HepG2 (cell line): Measurements from ENCODE around the gene DNASE1L2. TPM values are rescaled to one million over a fixed set of nuclear protein-coding genes. Genes with fewer than 3 reads are reported as not detected.

ENCODE experiments used
- ATAC-seq: fragments of 200-7000 bp; cut with Tn5 transposase; 3 replicates; pipeline ENCODE4 v1.9.1; 2020; ENCODE audit warnings: mild to moderate bottlenecking, moderate library complexity
- BruUV-seq: library from RNA; stranded (reverse); fragments of 400-500 nt; replicated peaks from 2 replicates; lab custom pipeline; 2021; lab: Mats Ljungman, UMichigan
- CTCF ChIA-PET: fragments of 300-600 bp; formaldehyde crosslinking; extraction: SDS; loops from one replicate; lab custom pipeline; 2021; ENCODE audit warnings: low total read pairs, inconsistent platforms, low intra/inter-chr PET ratio; lab: Yijun Ruan, JAX
- POLR2A ChIA-PET: fragments of 350-600 bp; sonication (Branson Sonifier 250); formaldehyde crosslinking; loops from one replicate; lab custom pipeline; 2020; ENCODE audit warnings: antibody characterized with exemption, inconsistent platforms; lab: Yijun Ruan, JAX
- DNase-seq: peaks from one replicate; pipeline ENCODE4 v3.0.0-alpha.2; 2015; ENCODE audit warnings: low spot score
- FAIRE-seq: peaks from 3 replicates; lab custom pipeline; 2011; peaks lifted over from hg19 to GRCh38; lab: Jason Lieb, UNC
- H2AFZ ChIP-seq: one replicate; pipeline ENCODE4 v1.6.1; 2011; ENCODE audit warnings: low read length, inconsistent platforms
- H3K27ac ChIP-seq: fragments of 300-600 bp; 3 replicates; pipeline ENCODE4 v1.8.0; 2011; ENCODE audit warnings: mixed run types, mild to moderate bottlenecking, mixed read lengths, low read length, inconsistent platforms; ENCODE audit not compliant: insufficient read depth; ENCODE audit errors: extremely low read length
- H3K27me3 ChIP-seq, 2 experiments: fragments of 200-600 bp in 1 of 2; 2 replicates in 1 of 2; 3 replicates in 1 of 2; pipeline versions ENCODE4 v1.6.0 to v1.8.0; 2011; ENCODE audit warnings: low read length in 2 of 2, mild to moderate bottlenecking in 2 of 2, moderate library complexity in 2 of 2, inconsistent platforms in 1 of 2; ENCODE audit not compliant: insufficient read depth in 2 of 2, control insufficient read depth in 1 of 2
- H3K36me3 ChIP-seq, 2 experiments: fragments of 200-600 bp in 1 of 2; replicated peaks in 1 of 2; 2 replicates in 1 of 2; 3 replicates in 1 of 2; pipeline versions ENCODE4 v1.5.1 to v1.8.0; 2011; ENCODE audit warnings: low read length in 2 of 2, inconsistent platforms in 1 of 2; ENCODE audit not compliant: insufficient read depth in 2 of 2, control insufficient read depth in 1 of 2
- H3K4me1 ChIP-seq: 2 replicates; pipeline ENCODE4 v1.5.1; 2012; ENCODE audit warnings: low read length, inconsistent platforms; ENCODE audit not compliant: insufficient read depth
- H3K4me2 ChIP-seq: 2 replicates; pipeline ENCODE4 v1.6.0; 2011; ENCODE audit warnings: low read depth, low read length, inconsistent platforms
- H3K4me3 ChIP-seq, 3 experiments: fragments of 200-600 bp in 1 of 3; sonication (generic), shearing (Covaris generic) in 1 of 3; replicated peaks in 1 of 3; 2 replicates each; pipeline ENCODE4 v1.5.1; 2011 to 2016; ENCODE audit warnings: low read length in 3 of 3, inconsistent platforms in 2 of 3, low read depth in 2 of 3, mild to moderate bottlenecking in 2 of 3, control low read depth in 1 of 3, mixed read lengths in 1 of 3; ENCODE audit not compliant: insufficient read depth in 1 of 3
- H3K79me2 ChIP-seq: one replicate; pipeline ENCODE4 v1.6.1; 2011; ENCODE audit warnings: low read length, inconsistent platforms; ENCODE audit not compliant: insufficient read depth
- H3K9ac ChIP-seq: 2 replicates; pipeline ENCODE4 v1.6.0; 2011; ENCODE audit warnings: mild to moderate bottlenecking, low read depth, low read length, inconsistent platforms; ENCODE audit not compliant: insufficient read depth
- H3K9me3 ChIP-seq: 2 replicates; pipeline ENCODE4 v1.5.1; 2012; ENCODE audit warnings: mild to moderate bottlenecking, low read length
- H4K20me1 ChIP-seq: 2 replicates; pipeline ENCODE4 v1.6.0; 2011; ENCODE audit warnings: inconsistent platforms, mild to moderate bottlenecking, low read length, moderate library complexity; ENCODE audit not compliant: insufficient read depth
- ATAD3A ChIP-seq: sonication (generic); formaldehyde crosslinking; IDR thresholded peaks from 2 replicates; pipeline ENCODE4 v1.4.0; 2020; ENCODE audit warnings: missing genetic modification reagents
- CREB3 ChIP-seq: sonication (generic); formaldehyde crosslinking; IDR thresholded peaks from 2 replicates; pipeline ENCODE4 v1.5.0; 2020; ENCODE audit warnings: missing genetic modification reagents
- KLF6 ChIP-seq: IDR thresholded peaks from 2 replicates; pipeline ENCODE4 v1.8.0; 2016; ENCODE audit warnings: missing biosample characterization, missing genetic modification reagents
- KLF9 ChIP-seq: IDR thresholded peaks from 2 replicates; pipeline ENCODE4 v1.6.1; 2016; ENCODE audit warnings: low read depth
- PCBP1 ChIP-seq: fragments of 200-400 bp; formaldehyde crosslinking; IDR thresholded peaks from 2 replicates; pipeline ENCODE4 v1.6.1; 2017; ENCODE audit warnings: mild to moderate bottlenecking, low read depth, low read length, borderline replicate concordance
- RBFOX2 ChIP-seq: fragments of 200-400 bp; formaldehyde crosslinking; IDR thresholded peaks from 2 replicates; pipeline ENCODE4 v1.6.1; 2017; ENCODE audit warnings: low read depth, mild to moderate bottlenecking, low read length
- U2AF1 ChIP-seq: fragments of 200-400 bp; formaldehyde crosslinking; optimal IDR thresholded peaks from 2 replicates; pipeline ENCODE3; 2017; ENCODE audit warnings: mild to moderate bottlenecking, low read depth, low read length
- ZBTB1 ChIP-seq: sonication (generic); formaldehyde crosslinking; IDR thresholded peaks from 2 replicates; pipeline ENCODE4 v1.4.0; 2020; ENCODE audit warnings: missing genetic modification reagents, borderline replicate concordance
- ZBTB33 ChIP-seq: sonication (generic); formaldehyde crosslinking; IDR thresholded peaks from 2 replicates; pipeline ENCODE4 v1.4.0; 2020; ENCODE audit warnings: missing genetic modification reagents
- ZNF263 ChIP-seq: sonication (generic); formaldehyde crosslinking; IDR thresholded peaks from 2 replicates; pipeline ENCODE4 v1.4.0; 2020; ENCODE audit warnings: missing genetic modification reagents
- ZNF546 ChIP-seq: sonication (generic); formaldehyde crosslinking; conservative IDR thresholded peaks from 2 replicates; pipeline ENCODE4 v1.8.1; 2023; ENCODE audit warnings: mild to moderate bottlenecking, missing genetic modification reagents
- WGBS: methylation state at CpG from one replicate; pipeline ENCODE4 v1.1.6; 2017; ENCODE audit warnings: low lambda C conversion rate; 5-methylcytosine and 5-hydroxymethylcytosine counted together
- in situ Hi-C: cut with HindIII; loops from 2 replicates; pipeline ENCODE4 v1.10.0; 2017; ENCODE audit warnings: low pct_unique_long_range_greater_than_20kb; ENCODE audit not compliant: extremely low pct_ligation_motif_present
- intact Hi-C: fragments of 100-400 bp; cut with micrococcal nuclease; formaldehyde crosslinking; loops from one replicate; pipeline ENCODE4 v1.10.0; 2022; ENCODE audit not compliant: unreplicated experiment
- polyA plus RNA-seq, 8 experiments: library from polyadenylated mRNA; depleted of rRNA in 3 of 8; stranded (reverse) in 7 of 8; unstranded in 1 of 8; fragments of >200 nt; fragmentation: Illumina TruSeq in 4 of 8; extraction: Trizol in 4 of 8; gene quantifications; 2 replicates each; pipeline versions ENCODE4 v1.2.1 to v1.2.3, GENCODE V29; 2011 to 2016; ENCODE audit warnings: low read depth in 4 of 8, missing spikeins in 1 of 8, mixed read lengths in 1 of 8; ENCODE audit not compliant: insufficient read depth in 1 of 8
- total RNA-seq, 5 experiments: library from RNA; depleted of rRNA; stranded (reverse); fragments of >200 nt; fragmentation: Illumina TruSeq; extraction: Trizol; gene quantifications; 2 replicates each; pipeline ENCODE4 v1.2.3, GENCODE V29; 2016; ENCODE audit warnings: low read depth in 1 of 5

DNASE1L2 gene
- total and polyA plus RNA-seq, 2 of the 13 experiments (the other 11 are each of a cell fraction or from before 2014, with no cell fraction given): 0.44 to 0.50 TPM

GRCh38 chr16:2271848-2272461, 35.7 kb downstream of the DNASE1L2 start:
- Histone ChIP-seq H3K4me1 (peaks cover 24% of the 10 kb centered on the region), H3K79me2 (peaks cover 13% of the 10 kb centered on the region), H2AFZ (no peak overlapping the region), H3K27me3 (peaks cover 7 to 17% of the 10 kb centered on the region in 2 experiments), H4K20me1 (peaks cover 6% of the 10 kb centered on the region; the same call in 1 of the 2 replicates), H3K4me3 (no peak overlapping the region), H3K9ac (no peak overlapping the region), H3K27ac (no peak overlapping the region), H3K9me3 (no peaks in the 10 kb centered on the region)
- in situ Hi-C loops: no loop called here
- no peak for DNase-seq
- POLR2A ChIA-PET: no interaction called here
- 0 out of 2 replicates have a peak, but pooled peaks have one; percentile 27 for TF ChIP-seq RBFOX2
- TF ChIP-seq KLF6 (CRISPR knock-in tag): no peak
- TF ChIP-seq, all 625 proteins: peak for 1
- WGBS: 100% methylated on average over 5 of the region's 14 CpGs
- intact Hi-C loops: no loop called here
- ATAC-seq (no peak), FAIRE-seq (no peak)
- BruUV-seq: no TSS peak
- CTCF ChIA-PET: no interaction called here
- Histone ChIP-seq H3K36me3 (0 out of 5 replicates have a peak, but pooled peaks cover 0 to 2% of the 10 kb centered on the region in 2 experiments), H3K4me2 (no peak overlapping the region)

GRCh38 chr16:2273484-2273883, 37.2 kb downstream of the DNASE1L2 start:
- FAIRE-seq (no peak), DNase-seq (no peak), ATAC-seq (no peak)
- H4K20me1 ChIP-seq: peaks cover 5% of the 10 kb centered on the region; the same call in 1 of the 2 replicates
- no peaks in the 10 kb centered on the region for H3K9me3 ChIP-seq
- no TSS peak for BruUV-seq
- no peak overlapping the region for H3K27ac ChIP-seq
- H3K79me2 ChIP-seq: peaks cover 5% of the 10 kb centered on the region
- CTCF ChIA-PET: no interaction called here
- intact Hi-C loops: no loop called here
- POLR2A ChIA-PET: no interaction called here
- in situ Hi-C loops: no loop called here
- H3K27me3 ChIP-seq: peaks cover 9 to 32% of the 10 kb centered on the region in 2 experiments
- no peak overlapping the region for H3K4me2 ChIP-seq
- H2AFZ ChIP-seq: no peak overlapping the region
- 0 out of 5 replicates have a peak, but pooled peaks cover 0 to 2% of the 10 kb centered on the region in 2 experiments for H3K36me3 ChIP-seq
- H3K4me1 ChIP-seq: peaks cover 37% of the 10 kb centered on the region
- H3K4me3 ChIP-seq: no peak overlapping the region
- WGBS: 93% methylated on average over 9 of the region's 16 CpGs
- TF ChIP-seq KLF9 (CRISPR knock-in tag) (no peak), U2AF1 (no peak), ZBTB1 (CRISPR knock-in tag) (no peak), CREB3 (no peak), ZNF546 (no peak), ZNF263 (CRISPR knock-in tag) (no peak), PCBP1 (no peak), ATAD3A (CRISPR knock-in tag) (no peak), ZBTB33 (no peak)
- no peak overlapping the region for H3K9ac ChIP-seq
